Urinary bladder (tissue), 4 donors: Measurements from ENCODE around the gene NEK4. TPM values are rescaled to one million over a fixed set of nuclear protein-coding genes. Genes with fewer than 3 reads are reported as not detected.

ENCODE experiments used
- DNase-seq: peaks from one replicate; pipeline ENCODE4 v3.0.0-alpha.2; 2015; ENCODE audit errors: extremely low spot score
- H3K27ac ChIP-seq: one replicate; pipeline ENCODE4 v1.5.1; 2013; ENCODE audit warnings: low read depth, mild to moderate bottlenecking, moderate library complexity
- H3K36me3 ChIP-seq: one replicate; pipeline ENCODE4 v1.6.1; 2013; ENCODE audit warnings: mild to moderate bottlenecking, moderate library complexity; ENCODE audit not compliant: insufficient read depth
- H3K4me1 ChIP-seq: one replicate; pipeline ENCODE4 v1.6.1; 2013; ENCODE audit warnings: mild to moderate bottlenecking, moderate library complexity; ENCODE audit not compliant: insufficient read depth
- H3K4me3 ChIP-seq: one replicate; pipeline ENCODE4 v1.5.1; 2013; ENCODE audit warnings: low read depth, low read length
- WGBS: extraction: QIAGEN DNeasy Blood & Tissue Kit; methylation state at CpG from one replicate; pipeline ENCODE4 v1.1.7; 2013; 5-methylcytosine and 5-hydroxymethylcytosine counted together
- polyA plus RNA-seq: library from polyadenylated mRNA; stranded (reverse); fragments of 200-250 nt; gene quantifications from one replicate; pipeline ENCODE4 v1.2.3, GENCODE V29; 2013
- total RNA-seq: library from RNA; depleted of rRNA; stranded (reverse); fragments of >200 nt; gene quantifications from one replicate; pipeline ENCODE4 v1.2.3, GENCODE V29; 2014
- donor health status: healthy with polysubstance abuse.
- donor health status: healthy.

Gene NEK4
- total and polyA plus RNA-seq, 2 donors = 11.5 to 29.7 TPM

DNA sequence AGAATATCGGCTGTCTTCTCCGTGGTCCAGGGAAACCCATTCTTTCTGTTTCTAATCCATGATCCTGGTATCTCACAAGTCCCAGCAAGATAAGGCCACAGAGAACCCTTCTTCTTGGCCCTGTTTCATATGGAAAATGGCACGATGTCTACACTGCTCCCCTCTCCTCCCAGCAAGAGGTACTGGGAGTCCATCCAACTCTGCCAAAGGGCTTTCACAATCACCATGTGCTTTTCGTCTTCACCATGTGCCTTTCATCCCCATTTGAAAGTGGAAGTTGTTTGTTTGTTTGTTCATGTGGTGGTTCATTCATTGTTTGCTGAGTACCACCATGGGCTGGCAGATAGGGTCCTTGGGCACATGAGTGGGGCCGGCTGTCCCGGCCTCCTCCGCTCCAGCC, 29.3 kb upstream of the NEK4 start:
- no peak overlapping the region for H3K27ac ChIP-seq
- H3K36me3 ChIP-seq = no peaks in the 10 kb centered on the region
- no peak for DNase-seq
- no peak overlapping the region for H3K4me3 ChIP-seq
- no peaks in the 10 kb centered on the region for H3K4me1 ChIP-seq
- WGBS = 82% methylated on average over 7 of the region's 7 CpGs

DNA sequence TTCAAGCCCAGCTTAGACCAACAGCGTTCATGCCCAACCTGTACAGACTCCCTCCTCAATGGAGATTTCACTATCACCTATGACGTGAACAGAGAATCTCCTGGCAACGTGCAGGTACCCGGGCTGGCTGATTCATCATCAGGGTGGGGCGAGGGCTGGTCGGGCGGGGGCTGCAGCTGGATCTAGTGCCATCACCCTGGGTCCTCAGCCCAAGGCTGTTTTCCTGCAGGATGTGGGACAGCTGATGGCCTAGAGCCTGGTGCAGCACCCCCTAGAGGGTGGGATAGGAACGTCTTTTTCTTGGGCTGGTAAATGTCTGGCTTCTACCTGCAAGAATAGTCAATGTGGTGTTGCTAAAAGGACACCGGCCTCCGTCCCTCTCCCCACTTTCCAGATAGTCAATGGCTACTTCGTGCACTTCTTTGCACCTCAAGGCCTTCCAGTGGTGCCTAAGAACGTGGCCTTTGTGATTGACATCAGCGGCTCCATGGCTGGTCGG, 28.3 kb upstream of the NEK4 start:
- WGBS = 56% methylated on average over 14 of the region's 14 CpGs
- Histone ChIP-seq H3K4me1 (no peaks in the 10 kb centered on the region), H3K36me3 (no peaks in the 10 kb centered on the region), H3K27ac (no peak overlapping the region), H3K4me3 (no peak overlapping the region)
- DNase-seq = no peak

DNA sequence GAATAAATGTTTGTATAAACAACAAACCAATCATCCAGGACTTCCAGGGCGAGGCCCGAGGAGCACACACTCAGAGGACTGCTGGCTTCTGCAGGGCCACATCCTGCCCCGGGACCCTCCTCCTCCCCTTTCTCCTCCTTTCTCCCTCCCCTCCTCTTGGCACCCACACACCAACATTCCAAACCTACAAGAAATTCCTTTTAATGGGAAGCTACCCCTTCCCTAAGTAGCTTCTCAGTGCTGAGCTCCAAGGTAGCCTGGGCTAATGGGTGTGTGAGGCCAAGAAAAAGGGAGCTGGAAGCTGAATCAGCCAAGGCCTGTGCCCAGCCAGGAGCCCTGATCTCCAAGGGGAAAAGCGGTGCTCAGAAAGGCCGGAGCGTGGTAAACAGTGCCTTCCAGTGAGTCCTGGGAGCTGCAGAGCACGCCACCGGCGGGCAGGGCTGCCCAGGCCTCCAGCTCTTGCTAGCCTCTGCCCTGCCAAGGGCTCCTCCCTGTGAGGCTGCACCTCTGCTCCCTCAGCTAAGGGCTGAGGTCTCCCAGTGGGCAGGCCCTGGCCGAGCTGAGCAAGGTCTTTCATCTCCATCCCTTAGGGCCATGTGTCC, 27.7 kb upstream of the NEK4 start:
- Histone ChIP-seq H3K4me1 (no peaks in the 10 kb centered on the region), H3K4me3 (no peak overlapping the region), H3K36me3 (no peaks in the 10 kb centered on the region), H3K27ac (no peak overlapping the region)
- WGBS = 84% methylated on average over 10 of the region's 10 CpGs
- DNase-seq = no peak

DNA sequence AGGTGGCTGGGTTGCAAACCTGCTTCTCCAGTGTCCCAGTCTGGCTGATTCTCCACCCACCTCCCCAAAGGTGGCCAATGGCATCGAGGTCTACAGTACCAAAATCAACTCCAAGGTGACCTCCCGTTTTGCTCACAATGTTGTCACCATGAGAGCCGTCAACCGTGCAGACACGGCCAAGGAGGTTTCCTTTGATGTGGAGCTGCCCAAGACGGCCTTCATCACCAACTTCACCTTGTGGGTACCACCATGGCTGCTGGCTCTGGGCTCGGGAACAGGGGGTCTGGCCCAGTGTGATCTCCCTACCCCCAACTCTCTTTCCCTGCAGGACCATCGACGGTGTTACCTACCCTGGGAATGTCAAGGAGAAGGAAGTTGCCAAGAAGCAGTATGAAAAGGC, 25.7 kb upstream of the NEK4 start:
- DNase-seq = no peak
- H3K27ac ChIP-seq = no peak overlapping the region
- WGBS = 93% methylated on average over 9 of the region's 9 CpGs
- no peaks in the 10 kb centered on the region for H3K4me1 ChIP-seq
- no peaks in the 10 kb centered on the region for H3K36me3 ChIP-seq
- no peak overlapping the region for H3K4me3 ChIP-seq

DNA sequence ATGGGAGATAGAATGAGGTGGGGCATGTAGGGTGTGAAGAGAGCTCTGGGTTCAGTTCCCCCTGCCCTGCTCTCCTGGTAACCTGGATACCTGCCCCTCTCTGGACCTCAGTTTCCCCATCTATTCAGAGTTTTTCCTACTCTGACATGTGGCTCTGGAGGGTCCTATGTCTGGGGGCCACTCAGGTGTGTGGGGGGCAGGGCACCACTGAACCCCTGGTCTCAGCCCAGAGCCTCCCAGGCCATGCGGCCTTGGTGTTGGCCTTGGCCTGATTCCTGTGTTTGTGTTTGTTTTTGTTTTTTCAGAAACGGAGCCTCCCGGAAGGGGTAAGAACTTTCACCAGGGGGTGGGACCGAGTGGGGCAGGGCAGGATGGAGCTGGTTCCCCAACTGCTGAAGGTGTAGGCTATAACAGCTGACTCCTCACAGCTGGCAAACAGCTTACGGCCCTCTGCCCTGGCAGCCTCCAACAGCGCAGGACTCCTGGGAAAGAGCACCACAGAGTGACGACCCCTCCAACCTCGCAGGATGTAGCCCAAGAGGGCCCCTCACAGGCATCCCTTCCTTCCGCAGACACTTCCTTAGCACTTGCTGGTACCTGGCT, 24.7 kb upstream of the NEK4 start:
- H3K27ac ChIP-seq = no peak overlapping the region

DNA sequence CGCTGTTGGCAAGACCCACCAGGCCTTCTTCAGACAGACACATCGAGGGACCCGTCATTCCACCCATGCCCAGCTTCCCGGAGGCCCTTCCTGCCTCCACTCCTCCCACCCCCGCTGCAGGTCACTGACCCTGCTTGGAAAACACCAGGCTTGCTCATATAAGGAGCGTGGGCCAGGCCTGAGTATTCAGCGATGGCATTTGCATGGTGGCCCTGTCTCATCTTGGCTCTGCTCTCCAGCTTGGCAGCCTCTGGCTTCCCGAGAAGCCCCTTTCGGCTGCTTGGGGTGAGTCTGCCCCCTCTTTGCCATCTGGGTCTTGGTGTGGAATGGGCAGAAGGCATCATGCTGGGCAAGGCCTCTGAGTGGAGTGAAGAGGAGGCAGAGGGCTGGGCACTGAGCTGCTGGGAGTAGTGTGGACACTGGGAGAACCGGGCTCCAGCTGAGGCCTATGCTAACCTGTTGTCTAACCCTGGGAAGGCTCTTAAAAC, 23.9 kb upstream of the NEK4 start, which contains the start of gene ITIH3:
Gene ITIH3 (plus strand): TSS at position 185 of the 488 bp plus-strand sequence. CDS start 8 bp downstream, at position 193.
- 77% methylated on average over 10 of the region's 10 CpGs for WGBS
- no peaks in the 10 kb centered on the region for H3K4me1 ChIP-seq
- H3K4me3 ChIP-seq = no peak within 1 kb of the TSS
- no peaks in the 10 kb centered on the region for H3K36me3 ChIP-seq
- H3K27ac ChIP-seq = no peak within 1 kb of the TSS
- no peak for DNase-seq

More for the DNA sequence above, 24.7 kb upstream of the NEK4 start:
- no peak for DNase-seq
- Histone ChIP-seq H3K4me1 (no peaks in the 10 kb centered on the region), H3K36me3 (no peaks in the 10 kb centered on the region), H3K4me3 (no peak overlapping the region)
- WGBS = 56% methylated on average over 9 of the region's 9 CpGs

DNA sequence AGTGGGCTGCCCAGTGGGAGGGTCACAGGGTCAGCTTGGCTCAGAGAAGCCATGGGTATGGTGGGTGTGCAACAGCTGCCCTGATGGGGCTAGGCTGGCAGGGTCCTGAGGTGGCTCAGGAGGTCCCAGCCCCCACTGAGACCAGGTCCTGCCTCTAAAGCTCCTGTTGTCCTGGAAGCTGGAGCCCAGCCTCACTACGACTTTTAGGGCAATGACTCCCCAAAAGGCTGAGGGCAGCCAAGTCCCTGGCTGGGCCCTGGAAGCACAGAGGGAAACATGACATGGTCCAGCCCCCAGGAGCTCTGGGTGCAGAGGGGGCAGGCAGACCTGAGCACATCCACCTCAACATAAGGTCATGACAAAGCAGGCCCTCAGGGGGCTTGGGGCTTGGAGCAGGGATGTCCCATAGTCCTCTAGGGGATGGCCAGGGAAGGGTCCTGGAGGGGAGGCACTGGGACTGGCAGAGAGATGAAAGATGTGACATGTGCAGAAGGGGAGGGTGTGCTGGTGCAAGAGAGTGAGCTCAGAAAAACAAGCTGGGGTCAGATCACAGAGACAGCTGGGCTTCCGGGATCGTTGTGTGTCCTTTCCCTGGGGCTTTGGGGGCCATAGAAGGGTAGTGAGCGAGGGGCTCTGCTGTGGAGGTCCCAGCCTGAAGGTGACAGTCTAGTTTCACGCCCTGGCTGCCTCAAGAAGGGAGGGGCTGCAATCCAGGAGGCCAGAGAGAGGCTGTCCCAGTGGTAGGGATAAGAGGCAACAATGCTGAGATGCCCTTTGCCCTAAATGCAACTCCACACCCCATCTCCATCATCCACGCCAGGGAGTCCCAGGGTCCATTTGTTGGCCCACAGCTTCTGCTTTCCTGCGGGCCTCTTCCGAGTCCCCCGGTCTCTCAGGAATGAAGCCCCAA, 23.2 kb upstream of the NEK4 start:
- 83% methylated on average over 9 of the region's 9 CpGs for WGBS
- DNase-seq = no peak
- H3K4me1 ChIP-seq = no peaks in the 10 kb centered on the region
- no peak overlapping the region for H3K27ac ChIP-seq
- H3K4me3 ChIP-seq = no peak overlapping the region
- H3K36me3 ChIP-seq = no peaks in the 10 kb centered on the region

DNA sequence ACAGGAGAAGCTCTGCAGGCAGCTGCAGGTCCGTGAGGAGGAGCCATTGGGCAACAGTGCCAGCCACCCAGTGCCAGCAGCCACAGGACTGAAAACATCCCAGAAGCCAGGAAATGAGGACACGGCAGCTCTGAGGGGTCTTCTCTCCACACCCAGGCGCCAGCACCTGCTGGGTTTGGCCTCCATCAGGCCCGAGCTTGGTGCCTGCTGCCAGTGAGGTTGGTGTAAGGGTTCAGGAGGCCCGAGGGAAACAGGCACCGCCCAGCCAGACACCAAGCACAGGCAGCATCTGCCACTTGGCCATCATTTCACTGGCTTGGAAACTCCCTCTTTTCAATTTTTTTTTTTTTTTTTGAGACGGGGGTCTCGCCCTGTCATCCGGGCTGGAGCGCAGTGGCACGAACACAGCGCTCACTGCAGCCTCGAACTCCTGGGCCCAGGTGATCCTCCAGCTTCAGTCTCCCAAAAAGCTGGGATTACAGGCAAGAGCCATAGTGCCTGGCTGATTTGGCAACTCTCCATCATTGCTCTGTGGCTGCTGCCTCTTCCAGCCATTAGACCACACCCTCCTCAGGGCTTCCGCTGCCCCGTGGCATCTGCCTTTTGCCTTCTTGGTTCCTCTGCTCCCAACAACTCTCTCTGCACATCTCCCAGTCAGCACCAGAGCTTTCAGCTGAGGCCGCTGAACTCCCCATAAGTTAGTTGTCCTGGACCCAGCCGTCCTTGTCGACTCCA, 22.4 kb upstream of the NEK4 start:
- H3K4me1 ChIP-seq = no peaks in the 10 kb centered on the region
- no peak for DNase-seq
- WGBS = 82% methylated on average over 18 of the region's 18 CpGs

DNA sequence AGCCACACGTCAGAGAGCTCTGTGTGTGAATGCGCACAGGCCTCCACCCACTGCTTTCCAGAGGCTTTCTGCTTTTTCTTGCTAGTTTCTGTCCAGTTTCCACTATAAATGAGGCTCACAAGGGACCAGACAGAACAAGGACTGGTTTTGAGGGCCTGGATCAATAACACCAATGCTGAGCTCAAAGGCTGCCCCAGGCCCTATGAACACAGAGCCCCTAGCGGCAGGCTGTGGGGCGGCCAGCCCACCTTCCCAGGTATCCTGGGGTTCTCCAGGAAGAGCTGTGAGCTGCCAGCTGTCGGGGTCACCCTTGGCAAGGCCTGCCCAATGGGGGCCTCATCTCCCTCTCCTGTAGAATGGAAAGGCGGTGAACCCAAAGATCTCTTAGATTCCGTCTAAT, 21.7 kb upstream of the NEK4 start:
- H3K36me3 ChIP-seq = no peaks in the 10 kb centered on the region
- no peak for DNase-seq
- no peak overlapping the region for H3K4me3 ChIP-seq
- H3K27ac ChIP-seq = no peak overlapping the region
- 84% methylated on average over 7 of the region's 7 CpGs for WGBS
- no peaks in the 10 kb centered on the region for H3K4me1 ChIP-seq

More for the DNA sequence above, 22.4 kb upstream of the NEK4 start:
- Histone ChIP-seq H3K36me3 (no peaks in the 10 kb centered on the region), H3K4me3 (no peak overlapping the region), H3K27ac (no peak overlapping the region)

DNA sequence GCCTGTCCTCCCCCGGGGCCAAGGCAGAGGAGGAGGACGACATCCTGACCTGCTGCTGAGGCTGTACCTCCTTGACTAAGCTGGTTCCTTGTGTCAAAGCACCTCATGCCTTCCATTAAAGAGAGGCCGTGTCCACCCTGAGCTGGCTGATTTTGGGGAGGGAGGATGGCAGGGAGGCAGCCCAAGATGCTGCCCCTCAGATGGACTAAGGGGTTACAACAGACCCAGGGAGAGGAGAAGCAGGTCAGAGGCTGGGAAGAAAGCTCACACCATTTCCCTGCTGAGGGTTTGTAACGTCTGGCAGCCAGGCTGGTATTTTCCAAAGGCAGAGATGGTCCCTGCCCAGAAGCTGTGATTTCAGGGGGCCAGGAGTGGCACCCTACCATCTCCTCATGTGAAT, 21.2 kb upstream of the NEK4 start:
- no peak overlapping the region for H3K27ac ChIP-seq
- H3K36me3 ChIP-seq = no peaks in the 10 kb centered on the region
- no peak for DNase-seq
- H3K4me1 ChIP-seq = no peaks in the 10 kb centered on the region
- WGBS = 79% methylated on average over 4 of the region's 4 CpGs
- no peak overlapping the region for H3K4me3 ChIP-seq

DNA sequence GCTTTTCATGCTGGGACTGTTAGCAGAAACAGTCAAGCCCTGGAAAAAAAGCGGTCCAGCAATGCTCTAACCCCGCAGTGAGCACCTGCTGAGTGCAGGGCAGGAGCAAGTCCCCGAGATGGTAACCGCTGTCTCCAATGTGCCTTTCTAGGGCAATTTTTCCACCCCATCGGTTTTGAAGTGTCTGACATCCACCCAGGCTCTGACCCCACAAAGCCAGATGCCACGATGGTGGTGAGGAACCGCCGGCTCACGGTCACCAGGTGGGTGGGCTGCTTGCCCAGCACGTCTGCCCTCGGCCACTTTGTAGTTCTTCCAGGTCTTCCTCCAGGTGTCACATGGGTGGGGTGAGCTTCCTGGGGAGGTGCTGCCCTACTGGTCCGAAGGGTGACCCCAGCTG, 20.6 kb upstream of the NEK4 start:
- Histone ChIP-seq H3K27ac (no peak overlapping the region), H3K4me1 (no peaks in the 10 kb centered on the region), H3K4me3 (no peak overlapping the region), H3K36me3 (no peaks in the 10 kb centered on the region)
- no peak for DNase-seq
- 82% methylated on average over 12 of the region's 12 CpGs for WGBS

DNA sequence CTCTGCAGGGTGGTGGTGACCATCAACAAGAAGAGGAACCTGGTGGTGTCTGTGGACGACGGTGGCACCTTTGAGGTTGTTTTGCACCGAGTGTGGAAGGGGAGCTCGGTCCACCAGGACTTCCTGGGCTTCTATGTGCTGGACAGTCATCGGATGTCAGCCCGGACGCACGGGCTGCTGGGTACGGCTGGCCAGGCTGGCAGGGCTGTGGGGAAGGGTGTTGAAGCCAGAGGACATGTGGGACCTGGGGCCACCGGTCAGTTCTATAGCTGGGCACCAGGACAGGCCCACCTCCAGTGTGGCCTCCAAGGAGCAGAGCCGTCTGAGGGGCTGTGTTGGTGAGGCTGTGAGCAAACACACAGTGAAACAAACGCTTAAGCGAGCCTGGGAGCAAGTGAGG, 20.0 kb upstream of the NEK4 start:
- no peak overlapping the region for H3K4me3 ChIP-seq
- H3K27ac ChIP-seq = no peak overlapping the region
- no peaks in the 10 kb centered on the region for H3K4me1 ChIP-seq
- 82% methylated on average over 13 of the region's 13 CpGs for WGBS
- DNase-seq = no peak
- no peaks in the 10 kb centered on the region for H3K36me3 ChIP-seq

DNA sequence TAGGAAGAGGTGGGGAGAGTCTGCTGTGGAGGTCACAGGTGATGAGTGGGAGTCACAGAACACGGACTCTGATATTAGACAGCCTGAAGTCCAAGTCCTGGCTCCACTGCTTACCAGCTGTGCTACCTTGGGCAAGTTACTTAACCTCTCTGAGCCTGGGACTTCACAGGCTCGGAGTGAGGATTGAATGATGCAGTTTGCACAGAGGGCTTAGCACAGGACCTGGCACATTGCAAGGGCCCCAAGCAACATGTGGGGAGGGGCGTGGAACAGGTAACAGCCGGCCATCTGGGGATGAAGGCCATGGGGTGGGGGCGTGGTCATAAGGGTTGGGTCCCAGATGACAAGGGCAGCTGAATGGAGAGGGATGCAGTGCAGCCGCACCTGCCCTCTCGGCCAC, 19.6 kb upstream of the NEK4 start:
- DNase-seq = no peak
- no peak overlapping the region for H3K4me3 ChIP-seq
- H3K27ac ChIP-seq = no peak overlapping the region
- H3K36me3 ChIP-seq = no peaks in the 10 kb centered on the region
- no peaks in the 10 kb centered on the region for H3K4me1 ChIP-seq
- WGBS = 88% methylated on average over 7 of the region's 7 CpGs
